Peyer's patch (tissue), 4 donors: ENCODE results near the gene DHX29.

Experiments
- POLR2A ChIP-seq, 2 donors: fragments of 450-650 bp; IDR thresholded peaks; one replicate each; pipeline ENCODE4 v1.5.1; 2017; ENCODE audit warnings: antibody characterized with exemption in 2 of 2, mild to moderate bottlenecking in 2 of 2, moderate library complexity in 2 of 2
- TF ChIP-seq, protein P1 (sequence below), 6 experiments: fragments of 450-650 bp in 4 of 6; fragments of 200-600 bp in 2 of 6; sonication (generic) in 1 of 6; IDR thresholded peaks; one replicate each; pipeline ENCODE4 v1.5.1; 2017 to 2019; ENCODE audit warnings: antibody characterized with exemption in 6 of 6, mild to moderate bottlenecking in 3 of 6, moderate library complexity in 1 of 6

DNA sequence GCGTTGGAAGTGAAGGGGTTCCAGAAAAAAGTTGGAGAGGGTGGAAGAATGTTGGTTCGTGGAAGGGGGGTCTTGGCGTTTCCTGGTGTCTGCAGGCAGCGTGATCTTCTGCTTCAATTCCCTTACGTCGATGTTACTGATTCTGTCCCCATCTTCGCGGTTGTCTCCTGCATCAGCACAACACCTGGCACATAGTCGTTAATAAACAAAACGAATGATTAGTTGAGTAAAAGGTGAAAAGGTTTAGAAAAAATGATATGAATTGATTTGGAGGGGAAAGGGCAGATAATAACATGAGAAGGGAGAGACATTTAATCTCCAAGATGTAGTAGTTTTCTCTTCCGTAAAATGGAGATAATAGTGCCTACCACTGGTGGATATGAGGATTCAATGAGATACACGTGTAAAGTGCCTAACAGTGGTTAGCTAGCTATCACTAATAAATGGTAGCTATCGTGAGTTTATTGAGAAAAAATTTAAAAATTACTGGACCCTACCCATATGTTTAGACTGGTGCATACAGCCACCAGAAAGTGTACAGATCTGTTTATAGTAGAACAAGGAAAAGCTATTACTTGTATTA is 851 bp upstream of the DHX29 start:
- TF ChIP-seq, protein P1, sequence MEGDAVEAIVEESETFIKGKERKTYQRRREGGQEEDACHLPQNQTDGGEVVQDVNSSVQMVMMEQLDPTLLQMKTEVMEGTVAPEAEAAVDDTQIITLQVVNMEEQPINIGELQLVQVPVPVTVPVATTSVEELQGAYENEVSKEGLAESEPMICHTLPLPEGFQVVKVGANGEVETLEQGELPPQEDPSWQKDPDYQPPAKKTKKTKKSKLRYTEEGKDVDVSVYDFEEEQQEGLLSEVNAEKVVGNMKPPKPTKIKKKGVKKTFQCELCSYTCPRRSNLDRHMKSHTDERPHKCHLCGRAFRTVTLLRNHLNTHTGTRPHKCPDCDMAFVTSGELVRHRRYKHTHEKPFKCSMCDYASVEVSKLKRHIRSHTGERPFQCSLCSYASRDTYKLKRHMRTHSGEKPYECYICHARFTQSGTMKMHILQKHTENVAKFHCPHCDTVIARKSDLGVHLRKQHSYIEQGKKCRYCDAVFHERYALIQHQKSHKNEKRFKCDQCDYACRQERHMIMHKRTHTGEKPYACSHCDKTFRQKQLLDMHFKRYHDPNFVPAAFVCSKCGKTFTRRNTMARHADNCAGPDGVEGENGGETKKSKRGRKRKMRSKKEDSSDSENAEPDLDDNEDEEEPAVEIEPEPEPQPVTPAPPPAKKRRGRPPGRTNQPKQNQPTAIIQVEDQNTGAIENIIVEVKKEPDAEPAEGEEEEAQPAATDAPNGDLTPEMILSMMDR (IDR thresholded peaks at IDR 0.05), result peak in 1 of 6 experiments; percentile 7
- no peak for TF ChIP-seq POLR2A (IDR thresholded peaks at IDR 0.05)
